Panc1 (cell line): ENCODE measurements around the gene OLFML3. TPM values are rescaled to one million over a fixed set of nuclear protein-coding genes. Genes with fewer than 3 reads are reported as not detected.

Experiments
- ATAC-seq: fragments of 200-7000 bp; cut with Tn5 transposase; 2 replicates; pipeline ENCODE4 v1.9.1; 2020; ENCODE audit warnings: mild to moderate bottlenecking, moderate library complexity
- BruUV-seq: library from RNA; stranded (reverse); fragments of 400-500 nt; replicated peaks from 2 replicates; lab custom pipeline; 2021; lab: Mats Ljungman, UMichigan
- CTCF ChIA-PET: fragments of 300-600 bp; sonication (Branson Sonifier 250); formaldehyde crosslinking; loops from one replicate; lab custom pipeline; 2022; ENCODE audit warnings: antibody characterized with exemption; lab: Charles Lee
- POLR2A ChIA-PET: fragments of 300-600 bp; sonication (Branson Sonifier 250); formaldehyde crosslinking; loops from one replicate; lab custom pipeline; 2022; ENCODE audit warnings: antibody characterized with exemption; lab: Charles Lee
- DNase-seq: peaks from one replicate; pipeline ENCODE4 v3.0.0-alpha.2; 2010; ENCODE audit warnings: low read depth, low spot score
- H3K27ac ChIP-seq: 2 replicates; pipeline ENCODE4 v1.5.1; 2011; ENCODE audit warnings: mild to moderate bottlenecking, low read length, inconsistent platforms
- H3K27me3 ChIP-seq: fragments of 200-500 bp; sonication (Bioruptor generic); 2 replicates; pipeline ENCODE4 v1.6.0; 2014; ENCODE audit warnings: low read length, inconsistent platforms; ENCODE audit not compliant: control insufficient read depth, insufficient read depth
- H3K36me3 ChIP-seq: fragments of 200-500 bp; sonication (Bioruptor generic); 2 replicates; pipeline ENCODE4 v1.5.1; 2014; ENCODE audit warnings: inconsistent platforms, mild to moderate bottlenecking, low read length, moderate library complexity; ENCODE audit not compliant: control insufficient read depth, insufficient read depth
- H3K4me1 ChIP-seq: 2 replicates; pipeline ENCODE4 v1.5.1; 2011; ENCODE audit warnings: inconsistent platforms, mild to moderate bottlenecking, low read length, moderate library complexity; ENCODE audit not compliant: control insufficient read depth, insufficient read depth
- H3K4me3 ChIP-seq, 2 experiments: 2 replicates each; pipeline ENCODE4 v1.5.1; 2011 to 2012; ENCODE audit warnings: low read depth in 2 of 2, low read length in 2 of 2, mild to moderate bottlenecking in 2 of 2, inconsistent platforms in 1 of 2, moderate library complexity in 1 of 2
- H3K9me3 ChIP-seq: fragments of 200-500 bp; sonication (Bioruptor generic); 2 replicates; pipeline ENCODE4 v1.5.1; 2014; ENCODE audit warnings: low read depth, mild to moderate bottlenecking, inconsistent platforms, low read length, moderate library complexity; ENCODE audit not compliant: control insufficient read depth, insufficient read depth
- CTCF ChIP-seq: fragments of 450-650 bp; IDR thresholded peaks from 2 replicates; pipeline ENCODE4 v1.5.1; 2017; ENCODE audit warnings: mild to moderate bottlenecking
- POLR2AphosphoS5 ChIP-seq: IDR thresholded peaks from 2 replicates; pipeline ENCODE4 v1.6.1; 2012; ENCODE audit warnings: mild to moderate bottlenecking, low read depth, low read length, moderate library complexity
- SIN3A ChIP-seq: IDR thresholded peaks from 2 replicates; pipeline ENCODE4 v1.6.1; 2012; ENCODE audit warnings: low read depth, mild to moderate bottlenecking, low read length, moderate library complexity, borderline replicate concordance; ENCODE audit not compliant: insufficient read depth
- TCF7L2 ChIP-seq: IDR thresholded peaks from 2 replicates; pipeline ENCODE4 v1.6.1; 2011; ENCODE audit warnings: mild to moderate bottlenecking, low read depth, low read length, inconsistent platforms
- in situ Hi-C: cut with HindIII; loops from 2 replicates; pipeline ENCODE4 v1.10.0; 2016; ENCODE audit warnings: low sequenced_read_pairs, low pct_unique_long_range_greater_than_20kb
- intact Hi-C: fragments of 100-400 bp; cut with micrococcal nuclease; formaldehyde crosslinking; loops from one replicate; pipeline ENCODE4 v1.10.0; 2022; ENCODE audit not compliant: unreplicated experiment
- total RNA-seq: library from RNA; stranded (reverse); gene quantifications from one replicate; pipeline ENCODE4 v1.2.1, GENCODE V29; 2021; ENCODE audit not compliant: unreplicated experiment
- TF ChIP-seq, protein P1 (sequence below), 2 experiments: IDR thresholded peaks; 2 replicates each; pipeline ENCODE4 v1.6.1; 2011 to 2012; ENCODE audit warnings: low read depth in 2 of 2, control low read depth in 1 of 2, low read length in 1 of 2, mild to moderate bottlenecking in 1 of 2, moderate library complexity in 1 of 2; ENCODE audit not compliant: insufficient read depth in 1 of 2

Gene OLFML3
- total RNA-seq, 1 experiment from 2014 or later: 0.15 TPM

DNA sequence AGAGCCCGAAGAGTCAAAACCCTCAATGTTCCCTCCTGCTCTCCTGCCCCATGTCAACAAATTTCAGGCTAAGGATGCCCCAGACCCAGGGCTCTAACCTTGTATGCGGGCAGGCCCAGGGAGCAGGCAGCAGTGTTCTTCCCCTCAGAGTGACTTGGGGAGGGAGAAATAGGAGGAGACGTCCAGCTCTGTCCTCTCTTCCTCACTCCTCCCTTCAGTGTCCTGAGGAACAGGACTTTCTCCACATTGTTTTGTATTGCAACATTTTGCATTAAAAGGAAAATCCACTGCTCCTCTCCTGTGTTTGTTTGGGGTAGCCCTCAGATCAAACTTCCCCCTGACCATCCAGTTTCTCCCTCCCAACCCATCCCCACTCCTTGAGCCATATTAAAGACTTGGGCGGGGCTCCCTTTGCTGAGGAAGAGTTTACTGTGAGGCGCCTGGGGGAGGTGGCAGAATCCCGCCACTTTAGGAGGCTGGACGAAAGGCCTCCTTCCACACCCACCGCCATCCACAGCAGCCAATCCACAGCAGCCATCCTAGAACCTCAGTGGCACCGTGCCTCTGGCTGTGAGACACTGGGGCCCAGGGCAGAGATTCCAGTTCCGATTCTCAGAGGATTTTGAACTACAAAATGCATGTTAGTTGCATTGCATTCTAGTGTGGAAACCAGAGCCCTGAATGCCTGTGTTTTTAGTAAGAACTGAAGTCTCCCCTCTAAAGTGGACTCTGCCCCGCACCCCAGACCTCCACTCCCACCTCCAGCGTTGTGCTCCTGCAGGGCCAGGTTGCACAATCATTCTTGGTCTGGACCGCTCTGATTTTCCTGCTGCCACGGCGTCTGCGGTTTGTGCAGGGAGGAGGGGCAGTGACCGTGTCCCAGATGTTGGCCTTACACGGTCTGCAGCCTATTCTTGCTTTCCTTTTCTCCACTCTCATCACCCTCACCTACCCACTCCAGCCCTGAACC lies 3.0 kb downstream of the OLFML3 start:
- H3K4me1 ChIP-seq: no peaks in the 10 kb centered on the region
- H3K4me3 ChIP-seq: no peak overlapping the region
- no peaks in the 10 kb centered on the region for H3K27me3 ChIP-seq
- ATAC-seq (no peak), DNase-seq (no peak)
- intact Hi-C loops: no loop called here
- in situ Hi-C loops: no loop called here
- H3K36me3 ChIP-seq: no peaks in the 10 kb centered on the region
- CTCF ChIA-PET: no interaction called here
- TF ChIP-seq TCF7L2 (no peak), SIN3A (no peak), CTCF (no peak), POLR2AphosphoS5 (no peak)
- TF ChIP-seq, protein P1, sequence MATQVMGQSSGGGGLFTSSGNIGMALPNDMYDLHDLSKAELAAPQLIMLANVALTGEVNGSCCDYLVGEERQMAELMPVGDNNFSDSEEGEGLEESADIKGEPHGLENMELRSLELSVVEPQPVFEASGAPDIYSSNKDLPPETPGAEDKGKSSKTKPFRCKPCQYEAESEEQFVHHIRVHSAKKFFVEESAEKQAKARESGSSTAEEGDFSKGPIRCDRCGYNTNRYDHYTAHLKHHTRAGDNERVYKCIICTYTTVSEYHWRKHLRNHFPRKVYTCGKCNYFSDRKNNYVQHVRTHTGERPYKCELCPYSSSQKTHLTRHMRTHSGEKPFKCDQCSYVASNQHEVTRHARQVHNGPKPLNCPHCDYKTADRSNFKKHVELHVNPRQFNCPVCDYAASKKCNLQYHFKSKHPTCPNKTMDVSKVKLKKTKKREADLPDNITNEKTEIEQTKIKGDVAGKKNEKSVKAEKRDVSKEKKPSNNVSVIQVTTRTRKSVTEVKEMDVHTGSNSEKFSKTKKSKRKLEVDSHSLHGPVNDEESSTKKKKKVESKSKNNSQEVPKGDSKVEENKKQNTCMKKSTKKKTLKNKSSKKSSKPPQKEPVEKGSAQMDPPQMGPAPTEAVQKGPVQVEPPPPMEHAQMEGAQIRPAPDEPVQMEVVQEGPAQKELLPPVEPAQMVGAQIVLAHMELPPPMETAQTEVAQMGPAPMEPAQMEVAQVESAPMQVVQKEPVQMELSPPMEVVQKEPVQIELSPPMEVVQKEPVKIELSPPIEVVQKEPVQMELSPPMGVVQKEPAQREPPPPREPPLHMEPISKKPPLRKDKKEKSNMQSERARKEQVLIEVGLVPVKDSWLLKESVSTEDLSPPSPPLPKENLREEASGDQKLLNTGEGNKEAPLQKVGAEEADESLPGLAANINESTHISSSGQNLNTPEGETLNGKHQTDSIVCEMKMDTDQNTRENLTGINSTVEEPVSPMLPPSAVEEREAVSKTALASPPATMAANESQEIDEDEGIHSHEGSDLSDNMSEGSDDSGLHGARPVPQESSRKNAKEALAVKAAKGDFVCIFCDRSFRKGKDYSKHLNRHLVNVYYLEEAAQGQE (IDR thresholded peaks at IDR 0.05; ENCODE audit: insufficient read depth in 1 of 2, low read depth in 2 of 2, low read length in 1 of 2): no peak
- no peaks in the 10 kb centered on the region for H3K9me3 ChIP-seq
- no peak overlapping the region for H3K27ac ChIP-seq
- POLR2A ChIA-PET: no interaction called here
- no TSS peak for BruUV-seq

DNA sequence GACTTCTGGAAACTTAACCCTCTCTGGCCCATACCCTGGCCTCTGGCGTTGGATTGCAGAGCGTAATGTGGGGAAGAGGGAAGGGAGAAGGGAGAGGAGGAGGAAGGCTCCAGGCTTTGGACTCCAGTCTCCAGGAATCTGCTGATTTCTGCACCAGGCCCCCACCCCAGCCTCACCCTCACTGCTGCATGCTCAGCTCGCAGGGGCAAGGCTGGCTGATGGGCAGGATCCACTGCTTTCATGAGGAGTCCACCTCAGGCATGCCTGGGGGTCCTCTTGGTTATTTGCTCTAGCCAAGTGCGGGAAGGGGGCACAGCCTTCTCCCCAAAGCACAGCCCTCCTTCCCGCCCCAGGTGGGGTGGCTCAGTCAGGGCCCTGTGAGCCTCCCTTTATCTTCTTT lies 3.7 kb downstream of the OLFML3 start:
- H3K36me3 ChIP-seq: no peaks in the 10 kb centered on the region
- no TSS peak for BruUV-seq
- in situ Hi-C loops: no loop called here
- H3K4me1 ChIP-seq: no peaks in the 10 kb centered on the region
- ATAC-seq (no peak), DNase-seq (no peak)
- POLR2A ChIA-PET: no interaction called here
- no peak for TF ChIP-seq CTCF
- TF ChIP-seq, protein P1 (IDR thresholded peaks at IDR 0.05; ENCODE audit: insufficient read depth in 1 of 2, low read depth in 2 of 2, low read length in 1 of 2): no peak
- TF ChIP-seq TCF7L2: no peak
- TF ChIP-seq POLR2AphosphoS5: no peak
- TF ChIP-seq SIN3A: no peak
- H3K27me3 ChIP-seq: no peaks in the 10 kb centered on the region
- no peaks in the 10 kb centered on the region for H3K9me3 ChIP-seq
- no peak overlapping the region for H3K4me3 ChIP-seq
- no peak overlapping the region for H3K27ac ChIP-seq
- intact Hi-C loops: no loop called here
- CTCF ChIA-PET: no interaction called here
